Immature natural killer cell (primary cell): ENCODE measurements around the gene EMILIN3. TPM values are rescaled to one million over a fixed set of nuclear protein-coding genes. Genes with fewer than 3 reads are reported as not detected.

ENCODE experiments used
- DNase-seq, 3 donors: peaks; one replicate each; pipeline ENCODE4 v3.0.0; 2022; ENCODE audit warnings: mixed read lengths in 1 of 3
- H3K27ac Mint-ChIP-seq, 6 donors: one replicate each; pipeline ENCODE4 v1.8.0; 2020; ENCODE audit warnings: mixed read lengths in 6 of 6, mild to moderate bottlenecking in 5 of 6, inconsistent platforms in 4 of 6, moderate library complexity in 3 of 6
- H3K27me3 Mint-ChIP-seq, 3 donors: one replicate each; pipeline ENCODE4 v1.8.0; 2020 to 2021; ENCODE audit warnings: low read depth in 3 of 3, mild to moderate bottlenecking in 3 of 3, mixed read lengths in 3 of 3, moderate library complexity in 3 of 3, inconsistent platforms in 1 of 3
- H3K36me3 Mint-ChIP-seq, 3 donors: one replicate each; pipeline ENCODE4 v1.8.0; 2020; ENCODE audit warnings: mixed read lengths in 3 of 3, inconsistent platforms in 2 of 3, mild to moderate bottlenecking in 2 of 3
- H3K4me1 Mint-ChIP-seq, 2 donors: one replicate each; pipeline ENCODE4 v1.8.0; 2020; ENCODE audit warnings: inconsistent platforms in 2 of 2, mild to moderate bottlenecking in 2 of 2, mixed read lengths in 2 of 2, moderate library complexity in 1 of 2
- H3K4me3 Mint-ChIP-seq, 5 donors: one replicate each; pipeline ENCODE4 v1.8.0; 2020; ENCODE audit warnings: mild to moderate bottlenecking in 5 of 5, mixed read lengths in 5 of 5, inconsistent platforms in 3 of 5, moderate library complexity in 3 of 5
- H3K9me3 Mint-ChIP-seq, 6 donors: one replicate each; pipeline ENCODE4 v1.8.0; 2020; ENCODE audit warnings: mild to moderate bottlenecking in 6 of 6, mixed read lengths in 6 of 6, inconsistent platforms in 4 of 6, moderate library complexity in 3 of 6
- polyA plus RNA-seq, 3 donors: library from polyadenylated mRNA; unstranded; fragments of 300-500 nt; fragmentation: Illumina TruSeq; gene quantifications; one replicate each; pipeline ENCODE4 v1.2.3, GENCODE V29; 2021

EMILIN3 gene, protein sequence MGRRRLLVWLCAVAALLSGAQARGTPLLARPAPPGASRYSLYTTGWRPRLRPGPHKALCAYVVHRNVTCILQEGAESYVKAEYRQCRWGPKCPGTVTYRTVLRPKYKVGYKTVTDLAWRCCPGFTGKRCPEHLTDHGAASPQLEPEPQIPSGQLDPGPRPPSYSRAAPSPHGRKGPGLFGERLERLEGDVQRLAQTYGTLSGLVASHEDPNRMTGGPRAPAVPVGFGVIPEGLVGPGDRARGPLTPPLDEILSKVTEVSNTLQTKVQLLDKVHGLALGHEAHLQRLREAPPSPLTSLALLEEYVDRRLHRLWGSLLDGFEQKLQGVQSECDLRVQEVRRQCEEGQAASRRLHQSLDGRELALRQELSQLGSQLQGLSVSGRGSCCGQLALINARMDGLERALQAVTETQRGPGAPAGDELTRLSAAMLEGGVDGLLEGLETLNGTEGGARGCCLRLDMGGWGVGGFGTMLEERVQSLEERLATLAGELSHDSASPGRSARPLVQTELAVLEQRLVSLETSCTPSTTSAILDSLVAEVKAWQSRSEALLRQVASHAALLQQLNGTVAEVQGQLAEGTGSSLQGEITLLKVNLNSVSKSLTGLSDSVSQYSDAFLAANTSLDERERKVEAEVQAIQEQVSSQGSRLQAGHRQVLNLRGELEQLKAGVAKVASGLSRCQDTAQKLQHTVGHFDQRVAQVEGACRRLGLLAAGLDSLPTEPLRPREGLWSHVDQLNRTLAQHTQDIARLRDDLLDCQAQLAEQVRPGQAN
- not detected for polyA plus RNA-seq

DNA sequence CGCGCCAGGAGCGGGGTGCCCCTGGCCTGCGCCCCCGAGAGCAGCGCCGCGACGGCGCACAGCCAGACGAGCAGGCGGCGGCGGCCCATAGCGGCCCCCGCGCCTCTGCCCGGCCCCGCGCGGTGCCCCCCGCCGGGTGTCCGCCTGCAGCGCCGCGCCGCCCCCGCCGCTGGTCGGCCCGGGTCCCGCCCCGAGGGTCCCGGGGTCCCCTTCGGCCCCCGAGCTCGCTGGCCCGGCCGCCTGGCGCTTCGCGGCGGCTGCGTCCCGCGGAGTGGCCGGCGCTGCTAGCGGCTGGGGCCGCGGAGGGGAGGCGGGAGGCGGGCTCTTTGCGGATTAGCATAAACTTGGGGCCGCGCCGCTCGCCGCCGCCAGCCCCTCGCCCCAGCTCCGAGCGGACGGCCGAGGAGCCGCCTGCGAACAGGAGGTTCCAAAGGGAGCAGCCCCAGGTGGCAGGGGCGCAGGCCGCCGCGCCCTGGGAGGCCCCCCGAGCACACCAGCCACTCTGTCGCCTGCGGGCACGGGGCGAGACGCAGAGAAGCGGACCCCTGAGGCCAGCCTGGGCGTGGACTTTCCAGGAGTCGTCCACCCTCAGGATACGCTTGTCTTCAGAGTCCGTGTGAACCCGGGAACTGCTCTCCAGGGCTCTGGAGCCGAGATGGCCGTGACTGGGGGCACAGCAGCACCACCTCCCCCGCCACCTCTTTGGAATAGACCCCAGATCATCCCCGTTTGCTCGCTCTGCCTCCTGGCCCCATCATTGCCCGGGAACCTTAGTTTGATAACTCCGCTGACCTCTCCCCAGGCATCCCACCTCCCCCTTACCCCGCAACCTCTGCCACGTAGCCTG is at the start of gene EMILIN3:
Gene EMILIN3, minus strand, starts transcription at position 273 of the 847 bp plus-strand sequence. Its CDS starts 184 bp downstream, at position 89.
- Mint-ChIP-seq H3K4me1 (peaks cover 0 to 5% of the 10 kb centered on the region in 2 donors), H3K4me3 (peak within 1 kb of the TSS in 2 of 5 donors; percentile 21 to 33), H3K27ac (no peak within 1 kb of the TSS), H3K9me3 (peaks cover 0 to 1% (median 0%) of the 10 kb centered on the region in 6 donors), H3K36me3 (no peaks in the 10 kb centered on the region), H3K27me3 (peaks cover 7 to 18% (median 17%) of the 10 kb centered on the region in 3 donors)
- DNase-seq: no peak

DNA sequence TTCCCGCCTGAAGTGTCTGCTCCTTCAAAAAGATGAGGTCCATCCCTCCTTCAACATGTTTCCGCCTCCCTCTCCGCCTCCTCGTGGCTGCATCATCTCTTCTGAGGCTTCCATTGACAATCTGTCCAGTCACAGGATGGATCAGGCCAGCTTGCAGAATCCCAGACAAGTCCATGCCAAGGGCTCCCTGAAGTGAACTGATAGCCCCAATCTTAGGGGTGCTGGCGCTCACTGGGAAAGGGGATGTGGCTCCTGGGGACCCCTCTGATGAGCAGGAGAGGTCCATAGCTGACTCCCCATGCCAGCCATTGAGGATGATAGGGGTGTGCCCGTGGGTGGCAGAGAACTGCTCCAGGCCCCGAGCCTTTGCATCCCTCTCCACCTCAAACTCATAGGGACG is 48.6 kb upstream of the EMILIN3 start:
- peaks cover 0 to 8% of the 10 kb centered on the region in 2 donors for H3K4me1 Mint-ChIP-seq
- no peak overlapping the region for H3K27ac Mint-ChIP-seq
- H3K9me3 Mint-ChIP-seq: no peaks in the 10 kb centered on the region
- H3K27me3 Mint-ChIP-seq: peaks cover 0 to 8% (median 2%) of the 10 kb centered on the region in 3 donors
- H3K36me3 Mint-ChIP-seq: peaks cover 47 to 73% (median 60%) of the 10 kb centered on the region in 3 donors
- no peak for DNase-seq
- no peak overlapping the region for H3K4me3 Mint-ChIP-seq

DNA sequence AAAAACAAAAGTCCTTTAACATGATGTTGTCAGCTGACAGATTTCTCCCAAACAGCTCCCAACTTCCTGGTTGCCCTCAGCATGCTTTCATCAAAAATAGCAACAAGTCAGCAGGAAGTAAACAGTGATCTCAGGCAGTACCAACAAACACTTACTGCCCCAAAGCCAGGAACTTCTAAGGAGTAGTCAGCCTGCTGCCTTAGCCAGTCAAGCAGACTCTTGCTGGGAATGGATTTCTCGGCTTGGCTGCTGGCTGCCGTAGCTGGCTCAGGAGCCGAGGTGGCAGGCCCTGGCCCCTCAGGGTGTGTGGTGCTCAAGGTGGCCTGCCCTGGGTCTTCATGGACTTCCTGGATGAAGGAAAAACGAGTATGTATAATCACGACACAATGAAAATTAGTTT is 46.6 kb upstream of the EMILIN3 start:
- H3K4me3 Mint-ChIP-seq: no peak overlapping the region
- peaks cover 0 to 8% (median 2%) of the 10 kb centered on the region in 3 donors for H3K27me3 Mint-ChIP-seq
- peaks cover 15 to 23% of the 10 kb centered on the region in 2 donors for H3K4me1 Mint-ChIP-seq
- H3K36me3 Mint-ChIP-seq: peaks cover 42 to 71% (median 50%) of the 10 kb centered on the region in 3 donors
- DNase-seq: no peak
- no peaks in the 10 kb centered on the region for H3K9me3 Mint-ChIP-seq
- peak overlapping the region in 1 of 6 donors; percentile 31 for H3K27ac Mint-ChIP-seq

DNA sequence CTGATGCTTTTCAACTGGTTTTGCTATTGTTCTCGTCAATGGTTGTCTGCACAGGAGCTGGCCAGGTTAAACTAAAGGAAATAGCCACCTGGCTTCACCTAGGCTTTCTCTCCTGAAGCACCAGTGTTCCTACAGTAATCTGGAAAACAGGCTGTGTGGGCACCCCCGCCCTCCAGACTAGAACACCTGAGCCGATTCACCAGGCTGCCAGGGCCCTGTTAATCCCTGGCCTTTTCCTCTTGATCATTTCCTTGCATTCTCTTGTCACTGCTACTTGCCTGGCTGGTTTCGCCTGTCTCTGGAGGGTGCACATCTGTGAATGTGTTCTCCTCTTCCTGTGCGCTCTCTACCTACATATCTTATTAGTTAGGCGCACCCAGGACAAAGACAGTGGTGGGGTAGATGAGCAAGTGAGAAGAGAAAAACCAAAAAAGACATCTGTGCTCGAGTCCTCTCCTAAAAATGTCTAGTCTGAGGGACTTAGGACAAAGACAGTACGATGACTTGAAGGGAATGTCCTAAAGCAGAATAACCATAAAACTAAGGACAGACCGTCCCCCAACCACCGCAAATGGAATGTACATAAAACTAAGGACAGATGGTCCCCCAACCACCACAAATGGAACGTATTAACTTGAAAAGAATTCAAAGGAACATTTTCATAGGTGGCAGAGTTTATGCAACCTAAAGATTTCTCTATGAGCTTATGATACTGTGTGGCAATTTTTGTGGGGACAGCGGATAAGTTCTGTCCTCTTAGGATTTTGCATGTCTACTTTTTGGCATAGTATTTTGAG is 45.9 kb upstream of the EMILIN3 start:
- no peaks in the 10 kb centered on the region for H3K9me3 Mint-ChIP-seq
- peaks cover 0 to 8% (median 2%) of the 10 kb centered on the region in 3 donors for H3K27me3 Mint-ChIP-seq
- no peak for DNase-seq
- H3K4me1 Mint-ChIP-seq: peaks cover 20 to 25% of the 10 kb centered on the region in 2 donors
- no peak overlapping the region for H3K4me3 Mint-ChIP-seq
- H3K36me3 Mint-ChIP-seq: peaks cover 40 to 64% (median 44%) of the 10 kb centered on the region in 3 donors
- no peak overlapping the region for H3K27ac Mint-ChIP-seq

DNA sequence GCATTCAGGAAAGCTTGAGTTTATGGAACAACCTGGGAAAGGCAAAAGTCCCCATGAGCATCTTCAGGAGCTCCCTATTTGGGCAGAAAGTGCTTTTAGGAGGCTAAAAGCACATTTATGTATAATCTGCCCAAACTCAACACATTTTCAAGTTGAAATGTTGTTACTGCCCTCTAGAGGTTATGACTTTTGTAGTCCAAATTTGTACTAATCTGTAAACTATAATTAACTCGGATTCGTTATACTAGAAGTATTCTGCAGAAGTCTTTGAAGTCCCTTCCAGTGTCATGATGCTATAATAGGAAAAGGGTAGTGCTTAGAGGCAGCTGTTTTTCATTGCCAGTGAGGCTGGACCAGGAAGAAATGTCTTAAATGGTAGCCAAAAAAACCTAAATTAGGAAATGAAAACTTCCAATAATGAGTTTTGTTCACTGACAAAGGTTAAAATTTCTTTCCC is 44.8 kb upstream of the EMILIN3 start:
- Mint-ChIP-seq H3K36me3 (peaks cover 36 to 60% (median 37%) of the 10 kb centered on the region in 3 donors), H3K4me1 (peaks cover 30 to 33% of the 10 kb centered on the region in 2 donors), H3K27ac (peak overlapping the region in 1 of 6 donors; percentile 31), H3K4me3 (no peak overlapping the region), H3K9me3 (no peaks in the 10 kb centered on the region), H3K27me3 (peaks cover 0 to 8% (median 2%) of the 10 kb centered on the region in 3 donors)
- DNase-seq: no peak

DNA sequence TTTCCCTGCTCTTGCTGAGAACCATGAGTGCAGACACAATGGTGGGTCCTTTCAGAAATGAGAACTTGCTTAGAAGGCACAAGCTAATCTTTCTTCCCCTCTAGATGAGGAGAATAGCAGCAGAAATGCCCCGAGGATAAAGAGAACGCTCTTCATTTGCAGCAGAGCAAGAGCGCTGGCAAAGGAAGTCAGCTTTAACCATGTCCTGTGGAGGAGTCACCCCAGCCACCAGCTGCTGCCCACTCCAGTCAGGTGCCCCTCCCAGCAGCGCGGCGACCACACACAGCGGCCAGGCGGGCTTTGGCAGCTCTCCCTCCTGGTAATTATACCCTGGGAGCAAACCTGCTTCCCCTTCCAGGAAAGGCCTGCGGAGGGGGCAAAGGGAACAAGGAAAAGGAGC is 42.4 kb upstream of the EMILIN3 start:
- peak in 1 of 3 donors; percentile 4 for DNase-seq
- Mint-ChIP-seq H3K27ac (peak overlapping the region; percentile 78 to 91 (median 87)), H3K4me1 (peaks cover 30 to 33% of the 10 kb centered on the region in 2 donors), H3K9me3 (no peaks in the 10 kb centered on the region), H3K27me3 (peaks cover 2 to 13% (median 2%) of the 10 kb centered on the region in 3 donors), H3K4me3 (peak overlapping the region; percentile 68 to 76 (median 73)), H3K36me3 (peaks cover 25 to 52% (median 26%) of the 10 kb centered on the region in 3 donors)

DNA sequence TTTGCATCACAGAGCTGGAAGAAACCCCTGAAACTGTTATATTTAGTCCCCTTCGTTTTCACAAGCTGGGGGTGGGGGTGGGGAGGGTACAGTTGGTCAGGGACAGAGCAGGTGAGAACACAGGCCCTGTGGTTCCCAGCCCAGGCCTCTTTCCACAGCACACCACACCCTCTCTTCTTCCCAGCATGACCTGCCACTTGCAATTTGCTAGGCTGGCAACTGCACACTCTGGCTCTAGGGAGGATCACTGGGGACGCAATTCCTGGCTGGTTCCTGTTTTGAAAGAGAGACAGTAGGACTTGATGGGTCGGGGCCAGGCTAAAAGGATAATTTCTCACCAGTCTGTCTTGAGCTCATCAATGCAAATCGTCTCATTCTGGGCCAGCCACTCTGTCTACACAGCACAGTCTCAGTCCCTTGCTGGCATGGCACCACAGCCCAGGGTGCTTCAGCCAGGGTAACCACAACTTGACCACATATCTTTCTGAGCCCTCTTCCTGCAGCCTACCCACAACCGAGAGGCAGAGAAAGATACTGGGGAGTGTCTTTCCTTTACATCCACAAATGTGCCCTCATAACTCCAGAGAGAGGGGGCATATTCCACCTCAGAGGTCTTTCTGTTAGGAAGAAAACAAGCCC is 41.7 kb upstream of the EMILIN3 start:
- H3K4me1 Mint-ChIP-seq: peaks cover 30 to 33% of the 10 kb centered on the region in 2 donors
- H3K4me3 Mint-ChIP-seq: peak overlapping the region; percentile 69 to 84 (median 75)
- peak; percentile 44 to 53 (median 45) for DNase-seq
- peak overlapping the region; percentile 78 to 91 (median 87) for H3K27ac Mint-ChIP-seq
- H3K9me3 Mint-ChIP-seq: no peaks in the 10 kb centered on the region
- peaks cover 19 to 49% (median 21%) of the 10 kb centered on the region in 3 donors for H3K36me3 Mint-ChIP-seq
- H3K27me3 Mint-ChIP-seq: peaks cover 2 to 13% (median 2%) of the 10 kb centered on the region in 3 donors

DNA sequence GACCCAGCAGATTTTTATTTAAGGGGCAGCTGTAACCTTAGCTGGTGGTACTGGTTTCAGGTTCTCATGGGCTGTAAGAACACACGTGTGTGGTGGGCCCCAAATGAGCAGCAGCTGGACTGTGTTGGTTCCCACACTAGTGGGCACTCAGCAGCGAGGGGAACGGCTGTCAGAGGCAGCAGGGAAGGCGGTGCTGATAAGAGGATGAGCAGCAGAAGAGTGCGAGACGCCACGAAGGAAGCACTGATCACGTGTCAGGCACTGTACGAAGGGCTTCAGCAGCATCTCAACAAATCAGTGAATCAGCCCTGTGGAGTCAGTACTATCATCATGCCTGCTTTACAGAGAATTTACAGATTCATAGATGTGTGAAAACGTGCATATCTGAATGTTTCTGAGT is 41.0 kb upstream of the EMILIN3 start:
- DNase-seq: peak; percentile 38 to 49 (median 41)
- Mint-ChIP-seq H3K27me3 (peaks cover 2 to 13% (median 2%) of the 10 kb centered on the region in 3 donors), H3K4me1 (peaks cover 30 to 33% of the 10 kb centered on the region in 2 donors), H3K36me3 (peaks cover 18 to 47% (median 21%) of the 10 kb centered on the region in 3 donors), H3K9me3 (no peaks in the 10 kb centered on the region), H3K4me3 (peak overlapping the region; percentile 69 to 84 (median 75)), H3K27ac (peak overlapping the region; percentile 78 to 91 (median 82))

DNA sequence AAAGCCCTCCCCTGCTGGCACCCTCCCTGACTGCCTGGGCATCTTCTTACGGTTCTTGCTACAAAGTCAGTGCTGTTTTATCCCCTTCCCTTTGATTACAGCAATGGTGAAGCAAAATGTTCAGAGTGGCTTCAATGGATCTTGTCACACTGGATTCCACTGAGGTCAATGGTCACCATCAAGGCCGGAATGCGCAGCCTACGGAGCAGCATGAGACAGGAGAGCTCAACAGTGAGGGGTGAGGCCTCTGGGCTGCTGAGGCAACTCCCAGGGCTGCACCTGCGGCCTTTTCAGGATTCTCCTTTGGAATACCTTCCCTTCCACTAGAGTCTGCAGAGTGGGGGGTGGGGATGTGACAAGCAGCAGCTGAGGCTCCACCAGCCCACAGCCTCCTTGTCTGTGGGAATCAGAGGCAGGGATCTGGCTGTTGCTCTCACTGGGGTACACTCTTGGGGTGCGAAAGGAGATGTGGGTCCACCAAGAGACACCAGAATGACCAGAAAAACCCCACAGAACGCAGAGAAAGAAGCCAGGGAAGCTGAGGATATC is 40.4 kb upstream of the EMILIN3 start:
- H3K36me3 Mint-ChIP-seq: peaks cover 11 to 46% (median 18%) of the 10 kb centered on the region in 3 donors
- peaks cover 2 to 11% (median 2%) of the 10 kb centered on the region in 3 donors for H3K27me3 Mint-ChIP-seq
- no peaks in the 10 kb centered on the region for H3K9me3 Mint-ChIP-seq
- DNase-seq: no peak
- peaks cover 30 to 33% of the 10 kb centered on the region in 2 donors for H3K4me1 Mint-ChIP-seq
- peak overlapping the region in 4 of 6 donors; percentile 66 to 89 (median 80) for H3K27ac Mint-ChIP-seq
- peak overlapping the region; percentile 69 to 84 (median 75) for H3K4me3 Mint-ChIP-seq

DNA sequence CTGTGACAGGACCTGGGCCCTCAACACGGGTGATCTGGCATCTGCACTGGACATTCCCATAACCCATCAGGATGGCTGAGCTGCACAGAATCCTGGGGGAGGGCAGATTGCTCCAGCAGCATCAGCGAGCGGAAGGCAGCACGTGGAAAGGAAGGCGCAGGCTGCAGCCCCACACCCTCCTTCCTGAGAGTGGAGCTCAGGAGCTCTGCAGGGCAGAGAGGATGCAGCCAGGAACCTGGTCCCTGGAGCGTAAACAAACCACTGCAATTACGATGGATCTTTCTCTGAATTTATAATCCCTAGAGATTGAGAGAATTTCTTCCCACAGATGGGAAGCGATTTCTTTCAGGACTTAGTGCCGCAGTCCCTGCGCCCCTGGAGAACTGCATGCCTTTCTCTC is 39.7 kb upstream of the EMILIN3 start:
- Mint-ChIP-seq H3K4me1 (peaks cover 30 to 33% of the 10 kb centered on the region in 2 donors), H3K27ac (peak overlapping the region in 1 of 6 donors; percentile 78), H3K9me3 (no peaks in the 10 kb centered on the region), H3K27me3 (peaks cover 2 to 10% (median 2%) of the 10 kb centered on the region in 3 donors), H3K36me3 (peaks cover 11 to 39% (median 16%) of the 10 kb centered on the region in 3 donors), H3K4me3 (no peak overlapping the region)
- DNase-seq: no peak

DNA sequence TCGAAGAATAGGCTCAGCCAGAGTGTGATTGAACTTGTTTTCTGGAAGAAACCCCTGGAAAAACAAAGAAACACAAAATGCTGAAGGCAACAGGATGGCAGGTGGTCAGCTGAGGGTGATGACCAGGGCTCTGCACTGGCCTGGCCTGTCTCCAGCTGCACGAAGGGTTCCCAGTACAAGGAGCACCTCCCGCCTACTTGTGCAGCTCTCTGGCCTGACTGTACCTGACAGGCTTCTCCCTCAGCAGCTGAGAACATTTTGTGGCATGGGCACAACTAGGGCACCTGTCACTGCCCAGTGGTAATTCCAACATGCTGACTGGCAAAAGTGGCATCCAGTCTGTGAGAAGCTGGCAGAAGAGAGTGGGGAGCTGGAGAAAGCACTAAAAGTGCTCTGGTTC is 38.8 kb upstream of the EMILIN3 start:
- H3K27me3 Mint-ChIP-seq: peaks cover 0 to 7% (median 2%) of the 10 kb centered on the region in 3 donors
- H3K36me3 Mint-ChIP-seq: peaks cover 7 to 35% (median 16%) of the 10 kb centered on the region in 3 donors
- DNase-seq: no peak
- H3K4me3 Mint-ChIP-seq: no peak overlapping the region
- H3K4me1 Mint-ChIP-seq: peaks cover 30 to 33% of the 10 kb centered on the region in 2 donors
- no peak overlapping the region for H3K27ac Mint-ChIP-seq
- H3K9me3 Mint-ChIP-seq: no peaks in the 10 kb centered on the region
